DMS79 (cell line): ENCODE results near the gene FAM9C.
"Not testable (repeated sequence)": the region's sequence is repeated elsewhere in the genome, so short reads cannot be mapped to it uniquely, and the experiment has no call there.

Source experiments
- DNase-seq: peaks from one replicate; lab custom pipeline; 2025; lab: John Stamatoyannopoulos, UW

FAM9C gene

GRCh38 chrX:13076176-13076961 is 31.9 kb upstream of the FAM9C start:
- no peak for DNase-seq

- DNase-seq = no peak
Measured at GRCh38 chrX:13074297-13075262, 30.2 kb upstream of the FAM9C start.

- no peak for DNase-seq
Measured at GRCh38 chrX:13069771-13070416, 25.5 kb upstream of the FAM9C start.

- DNase-seq = no peak
Measured at GRCh38 chrX:13068651-13069050, 24.2 kb upstream of the FAM9C start.

- no peak for DNase-seq
Measured at GRCh38 chrX:13067773-13068172, 23.4 kb upstream of the FAM9C start.

- DNase-seq = no peak
Measured at GRCh38 chrX:13066391-13066790, 22.0 kb upstream of the FAM9C start.

GRCh38 chrX:13064599-13065143 is 20.3 kb upstream of the FAM9C start:
- no peak for DNase-seq

GRCh38 chrX:13063124-13063523 is 18.7 kb upstream of the FAM9C start:
- not testable (repeated sequence) for DNase-seq

GRCh38 chrX:13062331-13062730 is 17.9 kb upstream of the FAM9C start:
- DNase-seq = not testable (repeated sequence)

- not testable (repeated sequence) for DNase-seq
Measured at GRCh38 chrX:13061215-13061708, 16.8 kb upstream of the FAM9C start.

GRCh38 chrX:13059637-13060499 is 15.4 kb upstream of the FAM9C start:
- DNase-seq = no peak

GRCh38 chrX:13055486-13055885 is 11.1 kb upstream of the FAM9C start:
- DNase-seq = no peak

GRCh38 chrX:13053171-13053570 is 8.8 kb upstream of the FAM9C start:
- no peak for DNase-seq

GRCh38 chrX:13051529-13052172 is 7.2 kb upstream of the FAM9C start:
- no peak for DNase-seq

GRCh38 chrX:13051167-13051528 is 6.7 kb upstream of the FAM9C start:
- no peak for DNase-seq

- DNase-seq = no peak
Measured at GRCh38 chrX:13050151-13050550, 5.7 kb upstream of the FAM9C start.

GRCh38 chrX:13048280-13048679 is 3.9 kb upstream of the FAM9C start:
- no peak for DNase-seq

- no peak for DNase-seq
Measured at GRCh38 chrX:13047759-13048158, 3.3 kb upstream of the FAM9C start.

GRCh38 chrX:13046141-13046855 is 1.9 kb upstream of the FAM9C start:
- DNase-seq = no peak

GRCh38 chrX:13043938-13044337 is 482 bp downstream of the FAM9C start:
- DNase-seq = no peak
